Measurements from ENCODE around the gene GLB1L2. TPM values are rescaled to one million over a fixed set of nuclear protein-coding genes. Genes with fewer than 3 reads are reported as not detected.

Gene GLB1L2
- total and polyA plus RNA-seq, 2 of the 4 experiments (the other 2 are of a cell fraction): under 0.01 to 0.26 TPM

DNA sequence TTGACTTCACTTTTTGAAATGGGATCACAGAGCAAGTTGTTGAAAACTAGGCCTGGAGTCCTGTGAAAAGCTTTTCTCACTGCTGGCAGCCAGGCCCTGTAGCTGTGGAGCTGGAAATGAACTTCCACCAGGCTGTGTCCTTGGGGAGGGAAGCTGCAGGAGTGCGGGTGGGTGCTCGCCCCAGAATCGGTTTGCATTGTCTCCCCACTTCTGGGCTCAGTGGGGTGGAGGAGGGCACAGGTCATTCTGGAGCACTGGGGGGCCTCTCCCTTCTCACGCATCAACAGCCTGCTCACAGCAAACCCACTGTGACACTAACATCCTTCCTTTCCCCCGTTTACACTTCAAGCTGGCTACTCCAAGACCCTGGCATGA, 15.2 kb downstream of the GLB1L2 start:
- H3K9me3 ChIP-seq (ENCODE audit: control insufficient read depth, insufficient read depth, low read length): peaks cover 11% of the 10 kb centered on the region
- dilution Hi-C loops (cut with HindIII; ENCODE audit: low sequenced_read_pairs, unreplicated experiment): no loop called here
- H3K4me1 ChIP-seq (ENCODE audit: control insufficient read depth, insufficient read depth, low read length): no peaks in the 10 kb centered on the region

More for the DNA sequence above, 15.2 kb downstream of the GLB1L2 start:
- Histone ChIP-seq H3K36me3 (ENCODE audit: control insufficient read depth, insufficient read depth, low read length) (no peaks in the 10 kb centered on the region), H4K20me1 (ENCODE audit: insufficient read depth, low read length) (no peaks in the 10 kb centered on the region), H2BK120ac (ENCODE audit: low read depth, low read length) (no peak overlapping the region), H4K91ac (ENCODE audit: insufficient read depth, low read depth, low read length) (no peak overlapping the region), H2AK9ac (replicated peaks; ENCODE audit: low read depth, low read length, poor library complexity) (no peak overlapping the region), H2AFZ (replicated peaks; ENCODE audit: low read length, poor library complexity) (no peak overlapping the region), H3K4me2 (ENCODE audit: low read depth, low read length) (no peak overlapping the region), H3K56ac (ENCODE audit: extremely low read depth, insufficient read depth, low read length) (no peak overlapping the region), H4K8ac (ENCODE audit: low read depth in 2 of 2, low read length in 2 of 2) (no peak overlapping the region), H3K9me1 (ENCODE audit: insufficient read depth, low read length) (no peaks in the 10 kb centered on the region), H3K18ac (ENCODE audit: low read depth, low read length) (no peak overlapping the region), H4K5ac (ENCODE audit: low read depth, low read length) (no peak overlapping the region), H3K14ac (replicated peaks; ENCODE audit: low read depth, low read length) (no peak overlapping the region), H3K27me3 (ENCODE audit: control insufficient read depth, insufficient read depth, low read length) (no peaks in the 10 kb centered on the region), H2BK5ac (ENCODE audit: low read depth, low read length, poor library complexity, severe bottlenecking) (no peak overlapping the region), H3K4me3 (ENCODE audit: insufficient read depth, low read depth, low read length) (no peak overlapping the region), H3K9ac (ENCODE audit: low read depth, low read length) (no peak overlapping the region), H3K27ac (ENCODE audit: insufficient read depth, low read length) (no peak overlapping the region), H3K79me1 (ENCODE audit: low read depth in 1 of 2, low read length in 2 of 2) (no peaks in the 10 kb centered on the region), H2AK5ac (ENCODE audit: low read depth, low read length) (no peak overlapping the region), H3K4ac (ENCODE audit: low read depth, low read length) (no peak overlapping the region), H2BK20ac (ENCODE audit: low read depth, low read length) (no peak overlapping the region), H3K23ac (ENCODE audit: low read depth, low read length) (no peak overlapping the region), H2BK15ac (ENCODE audit: low read depth, low read length) (no peak overlapping the region)
- DNase-seq (no peak), ATAC-seq (ENCODE audit: low read depth) (no peak)
- POLR2A ChIA-PET (ENCODE audit: unreplicated experiment): no interaction called here
- no peak for TF ChIP-seq RCOR1 (IDR thresholded peaks at IDR 0.05; ENCODE audit: insufficient replicate concordance, low read length)
- no peak for TF ChIP-seq MXI1 (IDR thresholded peaks at IDR 0.05; ENCODE audit: borderline replicate concordance, low read depth, low read length)
- TF ChIP-seq CEBPB (IDR thresholded peaks at IDR 0.05; ENCODE audit: low read depth, low read length): no peak
- no peak for TF ChIP-seq USF2 (IDR thresholded peaks at IDR 0.05; ENCODE audit: low read depth, low read length)
- TF ChIP-seq MAZ (IDR thresholded peaks at IDR 0.05; ENCODE audit: borderline replicate concordance, low read depth, low read length): no peak
- intact Hi-C loops (cut with micrococcal nuclease): no loop called here
- BruUV-seq (replicated peaks): no TSS peak
- no CpG with 5 or more reads among the region's 5 CpGs for WGBS, 2 experiments (ENCODE audit: extremely low coverage in 2 of 2, insufficient read length in 1 of 2)
- in situ Hi-C loops (cut with MboI; ENCODE audit: low sequenced_read_pairs): no loop called here
- CTCF ChIA-PET: no interaction called here
